HCT116 (cell line): Measurements from ENCODE around the gene CAPZB.

Experiments
- EZH2 ChIP-seq: fragments of 200-600 bp; sonication (generic); IDR thresholded peaks from 2 replicates; pipeline ENCODE4 v1.6.1; 2017; ENCODE audit warnings: antibody characterized with exemption, mixed run types
- RAD21 ChIP-seq: IDR thresholded peaks from 2 replicates; pipeline ENCODE4 v1.6.1; 2012; ENCODE audit warnings: low read depth, mild to moderate bottlenecking
- TF ChIP-seq, protein P1 (sequence below), 3 experiments: fragments of 200-600 bp in 1 of 3; sonication (generic) in 1 of 3; IDR thresholded peaks in 2 of 3; conservative IDR thresholded peaks in 1 of 3; 2 replicates each; pipeline ENCODE4 v1.5.1; 2012 to 2017; ENCODE audit warnings: low read depth in 2 of 3, low read length in 2 of 3, antibody characterized with exemption in 1 of 3, borderline replicate concordance in 1 of 3, control low read depth in 1 of 3, mild to moderate bottlenecking in 1 of 3, mixed read lengths in 1 of 3, mixed run types in 1 of 3, moderate library complexity in 1 of 3; ENCODE audit not compliant: insufficient read depth in 1 of 3

DNA sequence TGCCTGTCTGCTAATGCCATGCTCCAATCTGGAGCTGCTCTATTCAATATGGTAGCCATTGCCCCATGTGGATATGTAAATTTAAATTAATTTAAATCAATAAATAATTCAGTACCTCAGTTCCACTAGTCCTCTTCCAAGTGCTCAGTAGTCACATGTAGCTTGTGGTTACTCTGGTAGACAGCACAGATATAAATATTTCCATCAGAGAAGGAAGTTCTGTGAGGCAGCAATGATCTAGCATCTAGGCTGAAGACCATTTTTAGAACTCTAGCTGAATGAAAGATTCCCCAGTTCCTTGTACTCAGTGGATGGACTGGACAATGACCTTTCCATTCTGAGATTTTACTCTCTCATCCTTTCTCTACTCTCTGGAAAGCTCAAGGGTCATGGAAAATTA is 25.8 kb upstream of the CAPZB start:
- TF ChIP-seq, protein P1, sequence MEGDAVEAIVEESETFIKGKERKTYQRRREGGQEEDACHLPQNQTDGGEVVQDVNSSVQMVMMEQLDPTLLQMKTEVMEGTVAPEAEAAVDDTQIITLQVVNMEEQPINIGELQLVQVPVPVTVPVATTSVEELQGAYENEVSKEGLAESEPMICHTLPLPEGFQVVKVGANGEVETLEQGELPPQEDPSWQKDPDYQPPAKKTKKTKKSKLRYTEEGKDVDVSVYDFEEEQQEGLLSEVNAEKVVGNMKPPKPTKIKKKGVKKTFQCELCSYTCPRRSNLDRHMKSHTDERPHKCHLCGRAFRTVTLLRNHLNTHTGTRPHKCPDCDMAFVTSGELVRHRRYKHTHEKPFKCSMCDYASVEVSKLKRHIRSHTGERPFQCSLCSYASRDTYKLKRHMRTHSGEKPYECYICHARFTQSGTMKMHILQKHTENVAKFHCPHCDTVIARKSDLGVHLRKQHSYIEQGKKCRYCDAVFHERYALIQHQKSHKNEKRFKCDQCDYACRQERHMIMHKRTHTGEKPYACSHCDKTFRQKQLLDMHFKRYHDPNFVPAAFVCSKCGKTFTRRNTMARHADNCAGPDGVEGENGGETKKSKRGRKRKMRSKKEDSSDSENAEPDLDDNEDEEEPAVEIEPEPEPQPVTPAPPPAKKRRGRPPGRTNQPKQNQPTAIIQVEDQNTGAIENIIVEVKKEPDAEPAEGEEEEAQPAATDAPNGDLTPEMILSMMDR (IDR thresholded peaks at IDR 0.05 in 2 of 3, conservative IDR thresholded peaks at IDR 0.05 in 1 of 3; ENCODE audit: borderline replicate concordance in 1 of 3, insufficient read depth in 1 of 3, low read depth in 2 of 3, low read length in 2 of 3) = no peak
- TF ChIP-seq EZH2 (no peak), RAD21 (no peak)
